ENCODE measurements around the gene CAGE1.

The CAGE1 gene

GRCh38 chr6:7389451-7390225, at the start of gene CAGE1, which contains the start of gene RIOK1:
Gene CAGE1 (minus strand): TSS chr6:7389742. CDS start chr6:7387173, 2,569 bp downstream.
Gene RIOK1 (plus strand): TSS chr6:7389808. CDS start chr6:7390003, 195 bp downstream.
- DNase-seq, result peak; percentile 94

- no peak for DNase-seq
Observed at GRCh38 chr6:7439228-7439627, 49.7 kb upstream of the CAGE1 start.

- no peak for DNase-seq
Observed at GRCh38 chr6:7438011-7438410, 48.5 kb upstream of the CAGE1 start.

GRCh38 chr6:7434672-7435071, 45.1 kb upstream of the CAGE1 start:
- no peak for DNase-seq

GRCh38 chr6:7433121-7433617, 43.6 kb upstream of the CAGE1 start:
- peak; percentile 12 for DNase-seq

GRCh38 chr6:7432391-7433120, 43.0 kb upstream of the CAGE1 start:
- DNase-seq, result no peak

GRCh38 chr6:7431674-7432390, 42.3 kb upstream of the CAGE1 start:
- DNase-seq, result peak; percentile 25

- DNase-seq, result no peak
Observed at GRCh38 chr6:7431313-7431673, 41.8 kb upstream of the CAGE1 start.

GRCh38 chr6:7426447-7427169, 37.1 kb upstream of the CAGE1 start:
- DNase-seq, result no peak

- DNase-seq, result no peak
Observed at GRCh38 chr6:7425808-7426190, 36.3 kb upstream of the CAGE1 start.

GRCh38 chr6:7424967-7425807, 35.6 kb upstream of the CAGE1 start:
- peak; percentile 58 for DNase-seq

- no peak for DNase-seq
Observed at GRCh38 chr6:7424058-7424457, 34.5 kb upstream of the CAGE1 start.

GRCh38 chr6:7421066-7421465, 31.5 kb upstream of the CAGE1 start:
- no peak for DNase-seq

GRCh38 chr6:7419065-7419464, 29.5 kb upstream of the CAGE1 start:
- DNase-seq, result no peak

GRCh38 chr6:7418238-7418905, 28.8 kb upstream of the CAGE1 start:
- no peak for DNase-seq

- DNase-seq, result no peak
Observed at GRCh38 chr6:7417684-7418083, 28.1 kb upstream of the CAGE1 start.

- peak; percentile 68 for DNase-seq
Observed at GRCh38 chr6:7414811-7415210, 25.3 kb upstream of the CAGE1 start.

- DNase-seq, result no peak
Observed at GRCh38 chr6:7413151-7413823, 23.7 kb upstream of the CAGE1 start.

- DNase-seq, result no peak
Observed at GRCh38 chr6:7411328-7411727, 21.8 kb upstream of the CAGE1 start.

GRCh38 chr6:7410851-7411250, 21.3 kb upstream of the CAGE1 start:
- DNase-seq, result no peak

GRCh38 chr6:7409740-7410139, 20.2 kb upstream of the CAGE1 start:
- DNase-seq, result no peak

Measured in fibroblast of upper back skin (primary cell).